ENCODE data around the gene BPIFB4.

GRCh38 chr20:33034901-33035492, 44.4 kb upstream of the BPIFB4 start:
- TF ChIP-seq CTCF (conservative IDR thresholded peaks at IDR 0.05; ENCODE audit: low read depth, low read length) (no peak), MAZ (IDR thresholded peaks at IDR 0.05; ENCODE audit: borderline replicate concordance, low read depth, low read length) (no peak), BHLHE40 (IDR thresholded peaks at IDR 0.05; ENCODE audit: low read depth, low read length) (no peak)

Data from IMR-90 (cell line).